GM15510 (cell line): Measurements from ENCODE around the gene BMP8B.

ENCODE experiments used
- POLR2A ChIP-seq: IDR thresholded peaks from 3 replicates; pipeline ENCODE4 v1.6.1; 2011; ENCODE audit warnings: borderline replicate concordance; ENCODE audit not compliant: insufficient read length; ENCODE audit errors: extremely low read depth

BMP8B gene

GRCh38 chr1:39727932-39728317, 60.7 kb downstream of the BMP8B start:
- no peak for TF ChIP-seq POLR2A

- no peak for TF ChIP-seq POLR2A
Observed at GRCh38 chr1:39727221-39727931, 61.3 kb downstream of the BMP8B start.

- TF ChIP-seq POLR2A: no peak
Observed at GRCh38 chr1:39726600-39726999, 62.1 kb downstream of the BMP8B start.

- no peak for TF ChIP-seq POLR2A
Observed at GRCh38 chr1:39722495-39722894, 66.2 kb downstream of the BMP8B start.

- no peak for TF ChIP-seq POLR2A
Observed at GRCh38 chr1:39721664-39722063, 67.0 kb downstream of the BMP8B start.

GRCh38 chr1:39720094-39720999, 68.3 kb downstream of the BMP8B start:
- no peak for TF ChIP-seq POLR2A

- TF ChIP-seq POLR2A: no peak
Observed at GRCh38 chr1:39717809-39718208, 70.9 kb downstream of the BMP8B start.

GRCh38 chr1:39713557-39713956, 75.1 kb downstream of the BMP8B start:
- no peak for TF ChIP-seq POLR2A

GRCh38 chr1:39711966-39712340, 76.7 kb downstream of the BMP8B start:
- no peak for TF ChIP-seq POLR2A

- no peak for TF ChIP-seq POLR2A
Observed at GRCh38 chr1:39711104-39711965, 77.3 kb downstream of the BMP8B start.

- no peak for TF ChIP-seq POLR2A
Observed at GRCh38 chr1:39707506-39707905, 81.2 kb downstream of the BMP8B start.
